Measurements from ENCODE around the gene ROR2.

- TF ChIP-seq FOXK2 (IDR thresholded peaks at IDR 0.05) = no peak
- no peak for TF ChIP-seq BHLHE40 (IDR thresholded peaks at IDR 0.05; ENCODE audit: borderline replicate concordance)
- no peak for TF ChIP-seq SUZ12 (IDR thresholded peaks at IDR 0.05)
- TF ChIP-seq TARDBP (IDR thresholded peaks at IDR 0.05) = no peak
- no peak for TF ChIP-seq SP1 (IDR thresholded peaks at IDR 0.05)
- no peak for TF ChIP-seq HDGF (IDR thresholded peaks at IDR 0.05; ENCODE audit: borderline replicate concordance)
- TF ChIP-seq FOXA1 (IDR thresholded peaks at IDR 0.05) = no peak
- no peak for TF ChIP-seq ZNF384 (IDR thresholded peaks at IDR 0.05)
- no peak for TF ChIP-seq LEF1 (IDR thresholded peaks at IDR 0.05; ENCODE audit: borderline replicate concordance)
- no peak for TF ChIP-seq ELF4 (IDR thresholded peaks at IDR 0.05)
- no peak for TF ChIP-seq L3MBTL2 (conservative IDR thresholded peaks at IDR 0.05)
- TF ChIP-seq ARNT (IDR thresholded peaks at IDR 0.05) = no peak
Measured at GRCh38 chr9:91771864-91772263, 178.2 kb downstream of the ROR2 start.

Data from HEK293T (cell line).